Right lobe of liver (tissue), 4 donors: ENCODE measurements around the gene SLC38A1.

Experiments
- CTCF ChIP-seq, 4 donors: fragments of 200-600 bp in 3 of 4; fragments of 450-650 bp in 1 of 4; IDR thresholded peaks; one replicate each; pipeline versions ENCODE4 v1.5.1 to v1.8.0; 2016 to 2022; ENCODE audit warnings: antibody characterized with exemption in 4 of 4, mild to moderate bottlenecking in 2 of 4
- POLR2A ChIP-seq: fragments of 450-650 bp; IDR thresholded peaks from one replicate; pipeline ENCODE4 v1.6.1; 2017; ENCODE audit warnings: antibody characterized with exemption, mild to moderate bottlenecking
- donor health status: DM: no; HTN: no; CAD: no.
- donor health status: DM: no; HTN: no; CAD: no.
- donor health status: DM: no; HTN: yes; CAD: no.

GRCh38 chr12:46177837-46178608 lies 90.8 kb downstream of the SLC38A1 start:
- TF ChIP-seq POLR2A (no peak), CTCF (IDR thresholded peaks at IDR 0.05) (no peak)
